GM18873 (cell line): ENCODE measurements around the gene FAM25G.
"Not testable (repeated sequence)": the region's sequence is repeated elsewhere in the genome, so short reads cannot be mapped to it uniquely, and the experiment has no call there.

Experiments
- ATAC-seq: cut with Tn5 transposase; IDR thresholded peaks from one replicate; pipeline ENCODE4 v1.9.1; 2021; ENCODE audit warnings: mild to moderate bottlenecking, moderate library complexity, moderate number of reproducible peaks; ENCODE audit not compliant: unreplicated experiment, low FRiP score

Gene FAM25G

GRCh38 chr10:47467458-47467857, 24.0 kb downstream of the FAM25G start:
- ATAC-seq = not testable (repeated sequence)

GRCh38 chr10:47465216-47465917, 26.1 kb downstream of the FAM25G start:
- ATAC-seq = not testable (repeated sequence)

- not testable (repeated sequence) for ATAC-seq
These were observed 28.7 kb downstream of the FAM25G start for GRCh38 chr10:47462577-47463358.

- not testable (repeated sequence) for ATAC-seq
These were observed 30.2 kb downstream of the FAM25G start for GRCh38 chr10:47461261-47461687.

GRCh38 chr10:47458466-47459154, 32.9 kb downstream of the FAM25G start:
- ATAC-seq = no peak

- no peak for ATAC-seq
These were observed 33.7 kb downstream of the FAM25G start for GRCh38 chr10:47457826-47458225.

- no peak for ATAC-seq
These were observed 34.0 kb downstream of the FAM25G start for GRCh38 chr10:47457528-47457820.

- no peak for ATAC-seq
These were observed 34.5 kb downstream of the FAM25G start for GRCh38 chr10:47456794-47457527.

GRCh38 chr10:47456079-47456785, 35.3 kb downstream of the FAM25G start:
- no peak for ATAC-seq

GRCh38 chr10:47455350-47456078, 36.0 kb downstream of the FAM25G start:
- not testable (repeated sequence) for ATAC-seq

- ATAC-seq = no peak
These were observed 36.8 kb downstream of the FAM25G start for GRCh38 chr10:47454780-47455058.

- no peak for ATAC-seq
These were observed 37.3 kb downstream of the FAM25G start for GRCh38 chr10:47454008-47454779.

GRCh38 chr10:47453141-47454007, 38.1 kb downstream of the FAM25G start:
- ATAC-seq = no peak

GRCh38 chr10:47452495-47453140, 38.9 kb downstream of the FAM25G start:
- ATAC-seq = no peak

GRCh38 chr10:47451998-47452494, 39.5 kb downstream of the FAM25G start:
- ATAC-seq = no peak

- ATAC-seq = no peak
These were observed 40.1 kb downstream of the FAM25G start for GRCh38 chr10:47451273-47451997.

GRCh38 chr10:47450442-47450841, 41.1 kb downstream of the FAM25G start:
- ATAC-seq = no peak
